HG03135 (cell line): ENCODE data around the gene PPP6R1.

Experiments used
- ATAC-seq: cut with Tn5 transposase; IDR thresholded peaks from one replicate; pipeline ENCODE4 v1.9.1; 2021; ENCODE audit warnings: mild to moderate bottlenecking, moderate library complexity; ENCODE audit not compliant: unreplicated experiment

Gene PPP6R1, protein sequence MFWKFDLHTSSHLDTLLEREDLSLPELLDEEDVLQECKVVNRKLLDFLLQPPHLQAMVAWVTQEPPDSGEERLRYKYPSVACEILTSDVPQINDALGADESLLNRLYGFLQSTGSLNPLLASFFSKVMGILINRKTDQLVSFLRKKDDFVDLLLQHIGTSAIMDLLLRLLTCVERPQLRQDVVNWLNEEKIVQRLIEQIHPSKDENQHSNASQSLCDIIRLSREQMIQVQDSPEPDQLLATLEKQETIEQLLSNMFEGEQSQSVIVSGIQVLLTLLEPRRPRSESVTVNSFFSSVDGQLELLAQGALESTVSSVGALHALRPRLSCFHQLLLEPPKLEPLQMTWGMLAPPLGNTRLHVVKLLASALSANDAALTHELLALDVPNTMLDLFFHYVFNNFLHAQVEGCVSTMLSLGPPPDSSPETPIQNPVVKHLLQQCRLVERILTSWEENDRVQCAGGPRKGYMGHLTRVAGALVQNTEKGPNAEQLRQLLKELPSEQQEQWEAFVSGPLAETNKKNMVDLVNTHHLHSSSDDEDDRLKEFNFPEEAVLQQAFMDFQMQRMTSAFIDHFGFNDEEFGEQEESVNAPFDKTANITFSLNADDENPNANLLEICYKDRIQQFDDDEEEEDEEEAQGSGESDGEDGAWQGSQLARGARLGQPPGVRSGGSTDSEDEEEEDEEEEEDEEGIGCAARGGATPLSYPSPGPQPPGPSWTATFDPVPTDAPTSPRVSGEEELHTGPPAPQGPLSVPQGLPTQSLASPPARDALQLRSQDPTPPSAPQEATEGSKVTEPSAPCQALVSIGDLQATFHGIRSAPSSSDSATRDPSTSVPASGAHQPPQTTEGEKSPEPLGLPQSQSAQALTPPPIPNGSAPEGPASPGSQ

DNA sequence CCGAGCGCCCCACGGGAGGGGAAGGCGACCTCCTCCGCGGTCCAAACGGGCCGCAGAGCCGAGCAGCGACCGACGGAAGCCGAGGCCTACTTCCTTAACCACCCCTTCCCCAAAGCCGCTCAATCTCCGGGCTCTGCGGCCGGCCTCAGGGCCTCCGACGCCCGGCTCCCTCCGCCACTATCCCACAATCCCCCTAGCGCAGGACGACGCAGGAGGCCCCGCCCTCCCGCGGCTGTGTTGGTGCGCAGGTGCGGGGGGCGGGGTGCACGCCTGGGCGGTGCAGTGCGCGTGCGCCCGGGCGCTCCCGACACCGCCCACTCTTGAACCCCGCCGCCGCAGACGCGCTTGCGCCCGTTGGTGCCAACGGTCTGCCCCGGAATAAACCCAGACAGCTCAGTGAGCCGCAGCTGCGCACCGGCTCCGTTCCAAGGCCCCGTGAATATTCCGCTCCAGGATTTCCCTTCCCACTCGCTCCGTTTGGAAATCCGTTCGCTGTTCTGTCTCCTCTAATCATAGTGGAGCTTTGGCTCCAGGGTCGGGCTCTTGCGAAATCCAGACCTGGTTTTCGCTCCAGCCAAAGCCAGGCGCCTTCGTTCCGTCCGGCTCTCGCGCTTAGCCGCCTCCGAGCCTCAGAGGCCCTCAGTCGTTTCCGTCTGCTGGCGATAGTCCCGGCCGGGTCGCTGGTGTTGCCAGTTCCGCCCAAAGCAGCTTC lies at the start of gene PPP6R1:
Gene PPP6R1 (minus strand): TSS at position 190 of the 712 bp plus-strand sequence. CDS start 11,914 bp downstream, outside the sequence.
- ATAC-seq: peak; percentile 67

DNA sequence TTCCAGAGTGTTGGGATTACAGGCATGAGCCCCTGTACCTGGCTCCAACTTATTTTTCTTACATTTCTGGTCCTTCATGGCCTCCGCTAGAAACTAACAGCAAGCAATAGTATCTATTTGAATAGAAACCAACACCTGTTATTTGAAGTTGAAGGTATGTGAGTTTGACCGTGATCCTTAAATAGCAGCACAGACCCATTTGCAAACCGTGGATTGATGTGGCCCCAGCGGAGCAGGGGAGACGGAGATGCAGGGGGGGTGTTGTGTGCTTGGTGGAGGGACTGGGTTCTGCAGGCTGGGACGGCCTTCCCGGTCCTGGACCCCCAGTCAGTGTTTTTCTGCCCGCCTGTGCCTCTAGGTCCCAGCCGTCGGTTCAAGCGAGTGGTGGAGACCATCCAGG lies 49.5 kb upstream of the PPP6R1 start:
- ATAC-seq: no peak

DNA sequence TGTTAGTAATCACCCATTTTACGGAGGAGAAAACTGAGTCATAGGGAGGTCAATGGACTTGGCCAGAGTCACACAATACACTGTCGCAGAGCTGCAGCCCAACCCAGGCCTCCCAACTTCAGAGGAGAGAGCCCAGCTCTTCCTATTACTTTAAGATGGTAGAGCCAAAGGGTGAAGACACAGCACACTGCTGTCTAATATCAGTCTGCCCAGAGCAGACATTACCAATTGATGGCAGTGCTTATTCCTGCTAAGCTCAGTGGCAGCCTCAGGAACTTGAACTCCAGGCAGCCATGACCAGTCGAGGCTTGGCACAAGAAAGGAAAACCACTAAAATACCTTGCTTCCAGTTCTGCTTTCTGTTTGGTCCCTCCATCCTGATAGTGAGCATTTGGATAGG lies 47.9 kb upstream of the PPP6R1 start:
- no peak for ATAC-seq

DNA sequence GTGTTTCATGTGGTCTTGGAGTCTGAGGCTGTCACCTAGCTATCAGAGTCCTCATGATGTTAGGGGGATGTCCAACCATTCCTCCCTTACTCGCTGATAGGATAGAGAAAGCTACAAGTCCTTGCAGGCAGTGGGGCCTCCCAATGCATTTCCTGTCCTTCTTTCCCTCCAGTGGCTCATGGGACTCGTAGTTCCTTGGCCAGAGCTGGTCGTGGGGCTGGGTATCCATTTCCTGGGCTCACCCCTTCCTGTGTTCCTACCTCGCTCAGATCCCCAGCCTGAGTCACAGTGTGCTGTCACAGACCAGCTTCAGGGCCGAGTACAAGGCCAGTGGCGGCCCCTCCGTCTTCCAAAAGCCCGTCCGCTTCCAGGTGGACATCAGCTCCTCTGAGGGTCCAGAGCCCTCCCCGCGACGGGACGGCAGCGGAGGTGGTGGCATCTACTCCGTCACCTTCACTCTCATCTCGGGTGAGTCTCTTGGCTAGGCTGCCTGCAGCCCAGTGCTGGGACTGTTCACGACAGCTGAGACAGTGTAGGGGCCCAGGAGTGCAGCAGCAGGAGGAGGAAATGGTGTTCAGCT lies 47.3 kb upstream of the PPP6R1 start:
- ATAC-seq: no peak

DNA sequence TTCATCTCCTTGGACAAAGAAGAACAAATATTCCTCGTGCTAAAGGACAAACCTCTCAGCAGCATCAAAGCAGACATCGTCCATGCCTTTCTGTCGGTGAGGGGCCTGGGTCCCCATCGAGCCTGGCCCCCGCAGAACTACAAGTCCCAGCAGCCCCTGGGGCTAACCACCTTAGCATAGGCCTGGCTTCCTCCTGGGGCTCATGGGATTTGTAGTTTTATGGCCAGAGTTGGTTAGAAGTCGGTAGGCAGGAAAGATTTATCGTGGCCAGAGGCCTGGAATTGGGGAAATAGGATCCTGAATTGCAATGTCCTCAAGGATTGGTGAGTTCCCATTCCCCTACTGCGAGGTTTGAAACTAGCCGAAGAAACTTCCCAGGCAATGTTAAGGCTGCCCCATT lies 46.7 kb upstream of the PPP6R1 start:
- ATAC-seq: no peak

DNA sequence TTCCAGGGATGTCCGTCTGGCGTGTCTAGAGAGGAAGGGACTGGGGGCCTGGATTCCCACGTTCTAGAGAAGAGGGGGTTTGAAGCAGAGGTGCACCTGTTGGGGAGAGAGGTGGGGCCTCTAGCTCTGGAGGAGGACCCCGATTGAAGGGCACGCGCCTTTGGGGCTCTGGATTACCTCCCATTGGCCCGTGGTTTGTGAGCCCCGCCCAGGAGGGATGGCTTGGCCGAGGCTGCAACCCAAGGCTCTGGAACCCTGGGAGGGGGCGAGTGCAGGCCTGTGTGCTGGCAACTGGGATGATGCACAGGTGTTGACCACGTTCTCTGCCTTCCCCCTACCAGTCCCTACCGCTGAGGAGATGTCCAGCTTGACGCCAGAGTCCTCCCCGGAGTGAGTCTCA lies 46.2 kb upstream of the PPP6R1 start:
- ATAC-seq: no peak

DNA sequence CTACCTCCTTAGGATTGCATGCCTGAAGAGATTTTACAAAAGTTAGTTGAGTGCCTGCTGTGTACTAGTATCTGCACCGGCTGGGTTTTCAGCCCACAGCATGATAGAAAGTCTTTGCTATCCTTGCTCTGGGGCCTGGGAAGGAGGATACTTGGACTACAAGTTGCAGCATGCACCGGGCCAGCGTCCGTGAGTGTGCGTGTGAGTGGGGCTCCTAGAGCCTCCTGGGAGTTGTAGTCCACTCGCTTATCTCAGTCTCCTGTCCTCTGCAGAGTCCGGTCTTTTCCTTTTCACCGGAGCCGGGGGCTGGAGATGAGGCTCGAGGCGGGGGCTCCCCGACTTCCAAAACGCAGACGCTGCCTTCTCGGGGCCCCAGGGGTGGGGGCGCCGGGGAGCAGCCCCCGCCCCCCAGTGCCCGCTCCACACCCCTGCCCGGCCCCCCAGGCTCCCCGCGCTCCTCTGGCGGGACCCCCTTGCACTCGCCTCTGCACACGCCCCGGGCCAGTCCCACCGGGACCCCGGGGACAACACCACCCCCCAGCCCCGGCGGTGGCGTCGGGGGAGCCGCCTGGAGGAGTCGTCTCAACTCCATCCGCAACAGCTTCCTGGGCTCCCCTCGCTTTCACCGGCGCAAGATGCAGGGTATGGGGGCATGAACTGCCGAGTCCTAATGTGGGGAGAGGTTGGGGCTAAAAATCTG lies 45.6 kb upstream of the PPP6R1 start:
- ATAC-seq: no peak

DNA sequence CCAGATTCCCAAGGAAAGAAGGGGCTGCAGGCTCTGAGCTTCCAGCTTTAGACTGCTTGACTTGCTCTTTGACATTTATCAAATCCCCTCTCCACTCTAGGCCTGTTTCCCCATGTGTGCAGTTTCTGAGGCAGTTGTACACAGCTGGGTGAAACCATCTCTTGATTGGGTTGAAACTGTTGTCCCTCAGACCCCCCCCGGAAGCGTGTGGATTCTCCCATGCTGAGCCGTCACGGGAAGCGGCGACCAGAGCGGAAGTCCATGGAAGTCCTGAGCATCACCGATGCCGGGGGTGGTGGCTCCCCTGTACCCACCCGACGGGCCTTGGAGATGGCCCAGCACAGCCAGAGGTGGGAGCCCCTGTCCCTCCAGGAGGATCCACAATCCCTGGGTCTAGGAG lies 44.7 kb upstream of the PPP6R1 start:
- ATAC-seq: no peak

DNA sequence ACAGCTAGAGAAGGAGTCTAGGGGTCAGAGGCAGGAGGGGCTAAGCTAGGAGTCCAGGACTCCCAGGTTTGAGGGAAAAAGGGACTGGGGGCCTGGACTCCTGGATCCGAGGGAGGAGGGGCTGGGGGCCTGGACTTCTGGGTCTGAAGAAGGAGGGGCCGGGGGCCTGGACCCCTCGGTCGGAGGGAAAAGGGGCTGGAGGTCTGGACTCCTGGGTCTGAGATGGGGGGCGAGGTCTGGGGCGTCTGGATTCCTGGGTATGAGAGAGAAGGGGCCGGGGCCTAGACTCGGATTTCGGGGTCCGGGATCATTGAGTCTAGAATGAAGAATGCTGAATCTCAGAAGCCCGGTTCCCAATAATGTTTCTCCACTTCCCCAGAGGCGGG lies 43.5 kb upstream of the PPP6R1 start:
- ATAC-seq: no peak

DNA sequence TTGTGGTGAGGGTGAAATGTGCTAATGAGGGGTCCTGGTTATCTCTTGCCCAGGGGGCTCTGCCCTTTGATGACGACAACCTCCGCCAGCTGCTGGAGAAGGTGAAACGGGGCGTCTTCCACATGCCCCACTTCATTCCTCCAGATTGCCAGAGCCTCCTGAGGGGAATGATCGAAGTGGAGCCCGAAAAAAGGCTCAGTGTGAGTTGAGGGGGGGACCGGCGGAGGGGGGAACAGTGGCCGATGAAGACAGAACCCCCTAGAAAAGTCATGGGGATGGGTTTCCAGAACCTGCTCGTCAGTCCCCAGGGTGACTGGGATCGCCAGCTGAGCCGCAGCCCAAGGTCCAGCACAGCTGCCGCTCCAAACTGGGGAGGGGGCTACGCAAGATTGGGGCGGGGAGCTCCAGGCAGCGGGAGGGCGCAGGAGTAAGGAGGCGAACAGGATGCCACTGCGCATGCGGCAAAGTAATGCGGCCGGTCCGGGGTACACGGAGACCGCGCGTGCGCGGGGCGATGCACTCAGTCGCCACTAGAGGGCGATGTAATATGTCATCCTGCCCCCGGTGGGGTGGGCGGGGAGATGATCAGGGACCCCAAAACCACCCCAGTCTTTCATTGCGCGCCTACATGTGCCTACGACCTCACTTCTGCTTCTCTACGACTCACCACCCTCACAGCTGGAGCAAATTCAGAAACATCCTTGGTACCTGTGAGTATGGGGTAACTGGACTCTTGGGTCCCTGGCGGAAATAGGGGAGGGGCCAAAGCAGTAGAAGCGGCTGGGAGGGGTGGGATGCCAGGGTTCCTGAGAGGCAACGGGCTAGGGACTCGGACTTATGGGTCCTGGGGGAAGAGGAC lies 42.9 kb upstream of the PPP6R1 start:
- ATAC-seq: peak; percentile 71

DNA sequence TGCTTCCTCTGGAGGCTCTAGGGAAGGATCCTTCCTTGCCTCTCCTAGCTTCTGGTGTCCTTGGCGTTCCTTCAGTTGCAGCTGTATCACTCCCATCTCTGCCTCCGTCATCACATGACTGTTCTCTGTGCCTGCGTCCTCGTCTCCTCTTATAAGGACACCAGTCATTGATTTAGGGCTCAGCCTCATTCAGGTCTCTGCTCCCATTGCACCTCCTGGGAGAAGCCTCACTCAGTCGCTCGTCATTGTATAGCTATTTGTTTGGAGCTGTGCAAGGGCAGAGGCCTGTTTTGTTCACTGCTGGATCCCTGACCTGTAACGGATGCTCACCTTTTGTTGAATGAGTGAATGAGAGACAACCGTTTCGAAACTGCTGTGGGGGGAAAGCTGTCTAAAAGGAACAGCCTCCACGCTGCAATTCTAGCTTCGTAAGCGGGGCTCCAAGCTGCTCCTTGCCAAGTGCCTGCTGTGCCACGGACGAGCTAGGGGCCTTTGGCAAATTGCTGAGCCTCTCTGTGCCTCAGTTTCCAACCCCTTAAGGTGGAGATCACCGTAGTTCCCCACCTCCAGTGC lies 42.2 kb upstream of the PPP6R1 start:
- ATAC-seq: no peak

DNA sequence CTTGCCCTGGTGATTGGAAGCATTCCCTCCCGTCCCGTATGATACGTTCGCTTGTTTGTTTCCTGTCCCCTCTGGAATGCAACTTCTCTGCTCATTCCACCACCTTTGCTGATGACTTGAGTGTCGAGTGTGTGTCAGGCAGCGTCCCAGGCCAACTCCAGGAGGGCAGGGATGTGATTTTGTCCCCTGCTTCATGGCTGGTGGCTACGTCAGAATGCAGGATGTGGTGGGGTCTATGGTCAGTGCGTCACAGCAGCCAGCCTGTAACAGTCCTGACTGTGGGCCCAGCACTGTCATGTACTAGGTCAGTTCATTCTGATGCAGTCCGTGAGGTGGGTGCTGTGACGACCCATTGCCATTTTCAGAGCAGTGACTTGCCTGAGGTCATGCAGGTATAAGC lies 41.2 kb upstream of the PPP6R1 start:
- no peak for ATAC-seq

DNA sequence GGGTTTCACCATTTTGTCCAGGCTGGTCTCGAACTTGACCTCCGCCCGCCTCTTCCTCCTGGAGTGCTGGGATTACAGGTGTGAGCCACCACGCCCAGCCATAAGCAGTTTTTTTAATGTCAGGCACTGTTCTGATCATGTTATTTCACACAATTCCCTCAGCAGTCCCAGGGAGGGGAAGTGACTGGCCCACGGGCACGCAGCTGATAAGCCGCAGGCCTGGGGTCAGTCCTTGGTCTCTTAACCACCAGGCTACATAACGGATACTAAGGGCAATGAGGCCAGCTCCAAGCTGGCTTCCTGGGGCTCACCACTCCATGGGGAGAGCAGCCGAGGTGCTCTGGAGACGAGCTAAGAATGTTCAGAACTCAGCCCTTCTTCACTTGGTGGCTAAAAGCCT lies 38.5 kb upstream of the PPP6R1 start:
- ATAC-seq: no peak

DNA sequence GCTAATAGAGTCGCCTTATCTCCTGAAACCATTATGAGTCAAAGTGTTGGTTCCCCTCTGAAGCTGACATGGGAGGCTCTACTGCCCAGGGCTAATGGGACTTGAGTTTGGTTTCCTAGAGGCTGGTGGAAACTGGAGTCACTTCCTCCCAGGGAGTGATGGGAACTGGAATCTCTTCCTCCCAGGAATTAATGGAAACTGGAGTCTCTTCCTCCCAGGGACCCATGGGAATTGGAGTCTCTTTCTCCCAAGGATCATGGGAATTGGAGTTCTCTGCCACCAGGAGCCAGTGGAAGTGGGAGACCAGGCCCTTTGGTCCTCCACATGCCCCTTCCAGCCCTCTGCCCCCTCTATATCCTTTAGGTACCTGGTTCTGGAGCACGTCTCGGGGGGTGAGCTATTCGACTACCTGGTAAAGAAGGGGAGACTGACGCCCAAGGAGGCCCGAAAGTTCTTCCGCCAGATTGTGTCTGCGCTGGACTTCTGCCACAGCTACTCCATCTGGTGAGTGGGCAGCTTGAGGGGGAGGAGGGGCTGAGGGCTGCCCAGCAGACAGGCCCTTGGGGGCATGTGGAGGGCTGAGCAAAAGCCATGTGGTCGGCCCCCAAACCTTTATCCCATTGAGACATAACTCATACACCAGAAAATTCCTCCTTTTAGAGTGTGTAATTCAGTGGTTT lies 30.4 kb upstream of the PPP6R1 start:
- ATAC-seq: no peak

DNA sequence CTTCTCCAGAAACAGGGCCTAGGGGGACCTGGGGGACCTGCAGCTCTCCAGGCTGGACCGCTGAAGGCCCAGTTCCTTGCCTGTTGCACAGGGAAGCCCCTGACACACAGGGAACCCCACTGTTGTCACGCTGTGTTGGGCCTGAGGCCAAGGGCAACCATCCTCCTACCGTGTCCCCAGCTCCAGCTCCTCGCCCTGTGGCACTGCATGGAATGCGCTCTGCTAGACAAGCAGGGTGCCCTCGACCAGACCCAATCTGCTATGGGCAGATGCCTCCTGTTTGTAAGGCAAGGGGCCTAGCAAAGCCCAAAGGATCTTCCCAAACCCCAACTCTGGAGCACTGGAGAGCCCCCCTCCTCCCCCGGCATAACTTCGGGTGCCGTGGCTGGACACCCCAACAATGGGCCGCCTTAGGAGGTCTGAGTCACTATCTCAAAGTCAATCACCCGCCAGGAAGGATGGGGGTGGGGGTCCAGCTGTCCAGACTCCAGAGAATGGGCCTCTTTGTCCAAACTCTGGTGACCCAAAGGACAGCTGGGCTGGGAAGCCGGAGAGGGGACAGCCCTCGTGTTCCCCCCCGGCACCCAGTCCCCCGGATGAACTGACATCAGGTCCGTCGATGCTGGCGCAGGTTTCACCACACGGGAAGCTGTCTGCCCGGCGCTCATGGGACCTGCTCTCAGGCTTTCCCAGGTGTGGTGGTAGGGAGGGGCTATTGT lies 28.7 kb upstream of the PPP6R1 start:
- ATAC-seq: no peak

DNA sequence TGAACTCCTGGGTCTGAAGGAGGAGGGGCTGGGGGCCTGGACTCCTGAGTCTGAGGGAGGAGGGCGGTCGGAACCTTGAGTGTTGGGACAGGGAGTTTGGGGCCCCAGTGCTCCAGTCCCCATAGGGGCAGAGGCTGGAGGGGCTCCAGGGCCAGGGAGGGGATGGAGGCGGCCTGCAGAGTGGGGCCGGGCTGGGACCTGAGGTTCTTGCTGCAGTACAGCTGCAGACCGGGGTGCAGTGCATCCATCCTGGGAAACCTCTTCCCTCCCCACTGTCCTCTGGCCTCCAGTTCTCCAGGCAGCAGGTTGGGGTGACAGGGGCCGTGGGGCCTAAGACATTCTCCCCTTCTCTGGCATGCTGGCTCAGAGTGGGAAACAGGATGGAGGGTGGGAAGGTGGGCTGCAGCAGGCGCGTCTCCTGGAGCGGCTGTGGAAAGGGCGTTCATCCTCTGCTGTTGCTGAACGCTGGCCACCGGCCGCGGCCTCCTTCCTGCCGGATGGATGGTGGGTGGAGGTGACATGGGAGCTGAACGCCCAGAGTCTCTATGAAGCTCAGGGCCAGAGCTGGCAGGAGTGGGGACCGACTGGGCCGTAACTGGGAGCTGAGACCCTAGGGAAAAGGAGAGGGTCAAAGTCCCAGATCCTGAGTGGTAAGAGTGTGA lies 26.5 kb upstream of the PPP6R1 start:
- ATAC-seq: no peak

DNA sequence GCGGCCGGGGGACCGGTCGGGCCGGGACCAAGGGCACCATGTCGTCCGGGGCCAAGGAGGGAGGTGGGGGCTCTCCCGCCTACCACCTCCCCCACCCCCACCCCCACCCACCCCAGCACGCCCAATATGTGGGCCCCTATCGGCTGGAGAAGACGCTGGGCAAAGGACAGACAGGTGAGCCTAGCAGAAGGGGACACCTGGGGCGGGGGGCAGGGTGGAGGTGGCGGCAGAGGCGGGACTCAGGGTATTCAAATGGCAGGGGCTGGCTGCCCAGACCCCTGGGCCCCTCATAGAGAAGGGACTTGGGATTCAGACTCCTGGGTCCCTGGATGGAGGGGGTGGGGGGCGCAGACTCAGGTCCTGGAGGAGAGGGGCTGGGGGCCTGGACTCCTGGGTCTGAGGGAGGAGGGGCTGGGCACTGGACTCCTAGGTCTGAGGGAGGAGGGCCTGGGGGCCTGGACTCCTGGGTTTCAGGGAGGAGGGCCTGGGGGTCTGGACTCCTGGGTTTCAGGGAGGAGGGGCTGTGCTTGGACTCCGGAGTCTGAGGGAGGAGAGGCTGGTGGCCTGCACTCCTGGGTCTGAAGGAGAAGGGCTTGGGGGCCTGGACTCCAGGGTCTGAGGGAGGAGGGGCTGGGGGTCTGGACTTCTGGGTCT lies 25.7 kb upstream of the PPP6R1 start:
- ATAC-seq: no peak
